Heart left ventricle (tissue), 13 donors: Measurements from ENCODE around the gene DHRS12.

ENCODE experiments used
- CTCF ChIP-seq, 12 donors: fragments of 200-600 bp; sonication (generic) in 4 of 12; IDR thresholded peaks; one replicate each; pipeline versions ENCODE4 v1.5.0 to v1.8.0; 2018 to 2022; ENCODE audit warnings: antibody characterized with exemption in 12 of 12, mild to moderate bottlenecking in 5 of 12
- POLR2A ChIP-seq, 2 donors: fragments of 450-650 bp; IDR thresholded peaks; one replicate each; pipeline ENCODE4 v1.6.1; 2017; ENCODE audit warnings: antibody characterized with exemption in 2 of 2, mild to moderate bottlenecking in 2 of 2, moderate library complexity in 2 of 2
- donor health status: ischemic (EF 13 %, LVEDD 7.1; RV severe dilation, severe dysfunction).
- donor health status: DM: no; HTN: yes; CAD: no.
- donor health status: DM: no; HTN: no; CAD: no.
- donor health status: ischemic (EF 25% LVEDD 6.9; RV normal size, moderate dysfunction).
- donor health status: ischemic (EF 25% LVEDD 5.7; RV mildly dilated, moderate dysfunction).
- donor health status: ischemic (EF 35%, LVEDD 5.7; RV mildly dilated, moderate dysfunction).
- donor health status: nonischemic (EF 11% LVEDD 7.7; RV severe dilation, severe dysfunction).
- donor health status: DM: yes; HTN: yes; CAD: no.
- donor health status: PGD.
- donor health status: ischemic (EF 29% LVEDD 5.4; RV normal size, mild dysfunction).
- donor health status: nonischemic (EF 23%, LVEDD 6.1; RV moderate dilation, normal function).

- TF ChIP-seq CTCF (IDR thresholded peaks at IDR 0.05) (no peak), POLR2A (IDR thresholded peaks at IDR 0.05) (no peak)
Observed at GRCh38 chr13:51728972-51729371, 75.0 kb downstream of the DHRS12 start.
